Right lung (tissue), 5 donors: ENCODE data around the gene RSRC1. TPM values are rescaled to one million over a fixed set of nuclear protein-coding genes. Genes with fewer than 3 reads are reported as not detected.
"Not testable (repeated sequence)": the region's sequence is repeated elsewhere in the genome, so short reads cannot be mapped to it uniquely, and the experiment has no call there.

Experiments used
- DNase-seq, 2 donors: peaks; one replicate each; pipeline ENCODE4 v3.0.0-alpha.2; 2013
- polyA plus RNA-seq, 5 donors: library from polyadenylated mRNA; unstranded; fragments of 120-200 nt; gene quantifications; one replicate each; pipeline versions ENCODE4 v1.2.1 to v1.2.3, GENCODE V29; 2013; ENCODE audit warnings: inconsistent platforms in 1 of 5, low replicate concordance in 1 of 5; ENCODE audit not compliant: insufficient read length in 5 of 5, insufficient read depth in 1 of 5

Gene RSRC1
- polyA plus RNA-seq, 5 donors = 21.7 to 31.7 (median 28.6) TPM

DNA sequence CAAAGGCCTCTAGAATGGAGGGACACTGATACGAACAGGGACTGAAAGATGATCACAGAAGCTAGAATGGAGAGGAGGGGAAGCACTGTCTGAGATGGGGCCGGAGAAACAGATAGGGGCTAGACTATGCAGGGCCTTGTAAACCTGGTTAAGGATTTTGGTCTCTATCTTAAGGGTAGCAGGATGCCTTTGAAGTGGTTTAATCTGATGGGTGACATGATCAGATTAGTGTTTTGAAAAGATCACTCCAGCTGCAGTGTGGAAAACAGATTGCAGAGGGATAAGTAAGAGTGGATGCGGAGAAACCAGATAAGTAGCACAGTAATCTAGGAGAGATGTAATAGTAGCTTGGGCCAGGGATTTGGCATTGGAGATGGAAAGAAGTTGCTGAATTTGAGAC, 108.1 kb downstream of the RSRC1 start:
- no peak for DNase-seq

- DNase-seq = no peak
Observed at GRCh38 chr3:158220575-158220974, 110.7 kb downstream of the RSRC1 start.

DNA sequence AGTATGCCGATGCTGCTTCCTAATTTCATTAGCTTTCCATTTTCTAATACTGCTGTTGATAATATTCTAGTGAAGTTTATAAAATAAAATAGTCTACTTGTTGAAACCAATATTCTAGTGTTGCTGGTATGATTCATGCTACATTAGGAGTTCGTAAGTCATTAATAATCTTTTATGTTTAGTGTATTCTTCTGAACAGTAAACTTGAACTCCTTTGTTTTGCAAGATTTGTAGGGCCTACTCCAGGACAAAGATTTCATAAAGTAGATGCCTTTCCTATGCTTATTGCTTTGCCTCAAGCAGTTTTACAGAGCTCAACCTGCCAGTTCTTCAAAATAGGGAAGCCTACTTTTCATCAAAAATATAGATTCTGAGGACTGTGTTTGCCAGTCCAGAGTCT, 111.5 kb downstream of the RSRC1 start:
- no peak for DNase-seq

- no peak for DNase-seq
Observed at GRCh38 chr3:158226429-158226828, 116.5 kb downstream of the RSRC1 start.

- DNase-seq = not testable (repeated sequence)
Observed at GRCh38 chr3:158228942-158229341, 119.1 kb downstream of the RSRC1 start.

GRCh38 chr3:158233791-158234190, 123.9 kb downstream of the RSRC1 start:
- no peak for DNase-seq

DNA sequence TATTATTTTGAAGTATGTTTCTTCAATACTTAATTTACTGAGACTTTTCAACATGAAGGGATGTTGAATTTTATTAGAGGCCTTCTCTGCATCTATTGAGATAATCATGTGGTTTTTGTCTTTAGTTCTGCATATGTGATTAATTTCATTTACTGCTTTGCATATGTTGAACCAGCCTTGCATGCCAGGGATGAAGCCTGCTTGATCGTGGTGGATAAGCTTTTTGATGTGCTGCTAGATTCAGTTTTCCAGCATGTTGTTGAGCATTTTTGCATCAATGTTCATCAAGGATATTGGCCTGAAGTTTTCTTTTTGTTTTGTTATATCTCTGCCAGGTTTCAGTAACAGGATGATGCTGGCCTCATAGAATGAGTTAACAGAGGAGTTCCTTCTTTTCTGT, 134.4 kb downstream of the RSRC1 start:
- no peak for DNase-seq

DNA sequence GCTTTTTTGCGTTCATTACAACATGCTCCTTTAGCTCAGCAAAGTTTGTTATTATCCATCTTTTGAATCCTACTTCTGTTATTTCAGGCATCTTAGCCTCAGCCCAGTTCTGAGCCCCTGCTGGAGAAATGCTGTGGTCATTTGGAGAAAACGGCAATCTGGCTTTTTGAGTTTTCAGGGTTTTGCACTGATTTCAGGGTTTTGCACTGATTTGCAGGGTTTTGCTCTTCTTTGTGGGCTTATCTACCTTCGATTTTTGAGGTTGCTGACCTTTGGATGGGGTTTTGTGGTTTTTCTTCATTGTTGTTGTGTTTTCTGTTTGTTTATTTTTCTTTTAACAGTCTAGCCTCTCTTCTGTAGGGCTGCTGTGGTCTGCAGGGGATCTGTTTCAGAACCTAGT, 137.4 kb downstream of the RSRC1 start:
- DNase-seq = no peak

DNA sequence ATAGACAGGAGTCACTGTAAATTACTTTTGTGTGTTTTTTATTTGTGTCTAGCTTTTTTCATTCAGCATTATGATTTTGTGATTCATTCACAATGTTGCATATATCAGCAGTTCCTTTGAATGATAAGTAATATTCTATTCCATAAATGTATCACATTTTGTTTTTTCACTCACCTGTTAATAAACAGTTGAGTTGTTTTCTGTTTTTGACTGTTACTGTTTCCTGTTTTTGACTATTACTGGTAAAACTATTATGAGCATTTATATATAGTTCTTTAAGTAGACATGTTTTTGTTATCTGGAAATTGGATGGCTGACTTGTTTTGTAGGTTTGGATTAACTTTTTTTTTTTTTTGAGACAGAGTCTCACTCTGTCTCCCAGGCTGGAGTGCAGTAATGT, 138.4 kb downstream of the RSRC1 start:
- no peak for DNase-seq

GRCh38 chr3:158249183-158249582, 139.3 kb downstream of the RSRC1 start:
- DNase-seq = no peak

DNA sequence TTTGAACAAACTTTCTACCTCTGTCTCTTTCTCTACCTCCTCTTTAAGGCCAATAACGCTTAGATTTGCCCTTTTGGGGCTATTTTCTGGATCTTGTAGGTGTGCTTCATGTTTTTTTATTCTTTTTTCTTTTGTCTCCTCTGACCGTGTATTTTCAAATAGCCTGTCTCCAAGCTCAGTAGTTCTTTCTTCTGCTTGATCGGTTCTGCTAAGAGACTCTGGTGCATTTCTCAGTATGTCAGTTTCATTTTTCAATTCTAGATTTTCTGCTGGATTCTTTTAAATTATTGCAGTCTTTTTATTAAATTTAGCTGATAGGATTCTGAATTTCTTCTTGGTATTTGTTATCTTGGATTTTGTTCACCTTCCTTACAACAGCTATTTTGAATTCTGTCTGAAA, 148.7 kb downstream of the RSRC1 start:
- no peak for DNase-seq

- DNase-seq = no peak
Observed at GRCh38 chr3:158260392-158260791, 150.5 kb downstream of the RSRC1 start.

GRCh38 chr3:158261371-158261991, 151.6 kb downstream of the RSRC1 start:
- no peak for DNase-seq

- DNase-seq = no peak
Observed at GRCh38 chr3:158264894-158265293, 155.0 kb downstream of the RSRC1 start.

DNA sequence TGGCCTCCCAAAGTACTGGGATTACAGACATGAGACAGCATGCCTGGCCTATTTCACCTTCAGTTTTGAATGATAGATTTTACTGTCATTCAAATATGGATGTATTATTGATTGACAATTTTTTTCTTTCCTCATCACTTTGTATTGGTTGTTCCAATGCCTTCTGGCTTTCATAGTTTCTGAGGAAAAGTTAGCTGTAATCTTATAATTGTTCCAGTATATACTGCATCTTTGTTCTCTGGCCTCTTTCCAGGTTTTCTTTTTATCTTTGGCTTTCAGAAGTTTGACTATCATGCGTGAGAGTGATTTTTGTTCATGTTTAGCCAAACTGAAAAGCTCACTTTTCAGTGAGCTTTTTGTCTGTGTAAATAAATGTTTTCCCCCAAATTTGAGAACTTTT, 157.1 kb downstream of the RSRC1 start:
- DNase-seq = no peak

- DNase-seq = no peak
Observed at GRCh38 chr3:158269942-158270341, 160.1 kb downstream of the RSRC1 start.

DNA sequence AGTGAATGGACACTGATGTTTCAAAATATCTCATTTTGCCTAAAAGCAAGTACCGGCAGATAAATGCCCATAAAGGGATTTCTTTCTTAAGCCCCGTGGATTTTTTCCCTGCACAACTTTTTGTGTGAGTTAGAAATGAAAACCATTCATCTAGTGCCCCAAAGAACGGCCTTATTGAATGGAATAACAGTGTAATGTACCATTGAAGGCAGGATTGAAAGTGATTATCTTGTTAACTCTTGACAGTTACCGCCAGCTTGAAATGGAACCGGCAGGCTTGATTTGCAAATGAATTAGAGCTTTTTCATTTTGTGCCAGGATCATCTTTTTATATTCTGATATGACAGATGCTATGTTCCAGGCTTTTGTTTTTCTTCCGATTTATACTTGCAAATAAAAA, 162.2 kb downstream of the RSRC1 start:
- no peak for DNase-seq

DNA sequence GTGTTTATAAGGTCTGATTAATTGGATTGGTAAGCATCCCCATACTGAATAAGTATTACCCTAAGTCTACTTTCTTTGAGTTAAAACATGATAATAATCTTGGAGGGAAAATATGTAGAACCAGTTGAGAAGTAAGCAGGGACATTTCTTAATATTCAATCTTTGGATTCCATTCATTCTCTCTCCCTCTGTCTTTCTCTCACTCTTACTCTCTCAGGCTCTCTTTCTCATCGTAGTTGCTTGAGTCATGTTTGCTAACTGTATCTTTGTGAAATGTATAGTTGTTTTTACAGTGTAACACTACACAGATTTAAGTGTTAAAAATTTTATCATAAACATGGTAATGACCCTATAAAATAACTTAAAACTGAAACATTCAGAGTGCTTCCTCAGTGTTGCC, 163.8 kb downstream of the RSRC1 start:
- DNase-seq = no peak

DNA sequence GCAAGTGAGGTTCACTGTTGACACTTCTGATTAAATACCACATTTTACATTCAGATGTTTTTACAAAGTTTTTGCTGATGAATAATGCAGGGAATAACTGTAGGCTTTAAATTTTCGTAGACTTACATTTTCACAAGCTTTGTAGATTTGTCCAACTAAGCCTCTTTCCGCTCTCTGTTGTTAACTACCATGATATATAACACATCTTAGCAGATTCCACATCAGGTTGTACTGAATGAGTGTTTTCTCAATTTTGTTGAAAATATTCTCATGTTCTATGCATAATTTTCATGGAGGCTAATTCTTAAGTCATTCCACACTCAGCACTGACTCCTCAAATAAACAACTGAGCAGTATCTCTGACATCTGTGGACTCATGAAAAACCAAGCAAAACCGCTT, 168.3 kb downstream of the RSRC1 start:
- DNase-seq = no peak

DNA sequence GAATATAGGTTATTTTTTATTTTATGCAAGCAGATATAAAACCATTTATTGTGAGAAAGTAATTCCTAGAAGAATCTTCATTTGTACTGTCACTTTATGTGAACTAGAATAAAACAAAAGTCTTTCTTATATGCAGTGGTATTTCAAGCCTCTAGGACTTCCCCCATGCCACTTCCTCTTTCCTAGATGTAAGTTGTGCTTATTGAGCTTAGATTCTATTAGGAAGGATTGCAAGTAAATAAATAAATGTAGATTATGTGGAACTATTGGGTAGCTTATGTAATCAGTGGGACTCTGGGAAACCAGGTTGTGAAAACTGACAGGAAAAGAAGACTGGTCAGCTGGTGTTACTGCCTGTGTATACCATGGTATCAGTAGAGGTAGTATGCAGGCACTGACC, 169.7 kb downstream of the RSRC1 start:
- DNase-seq = no peak

DNA sequence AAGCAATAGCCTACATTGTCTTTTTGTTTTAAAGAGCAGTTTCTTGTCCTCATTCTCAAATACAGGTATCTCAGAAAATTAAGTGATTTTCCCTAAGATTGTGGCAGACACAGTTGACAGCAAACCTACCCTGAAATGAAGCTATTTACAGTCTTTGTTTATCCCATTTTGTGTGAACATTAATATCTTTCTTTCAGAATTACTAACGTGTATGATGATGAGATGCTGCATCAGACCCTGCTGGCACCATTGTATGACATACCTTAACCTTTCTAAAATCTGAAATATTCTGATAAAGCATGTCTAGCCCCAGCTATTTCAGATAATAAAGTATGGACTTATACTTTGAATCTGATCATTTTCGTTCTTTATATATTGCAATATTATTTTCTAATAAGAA, 185.9 kb downstream of the RSRC1 start:
- DNase-seq = no peak

DNA sequence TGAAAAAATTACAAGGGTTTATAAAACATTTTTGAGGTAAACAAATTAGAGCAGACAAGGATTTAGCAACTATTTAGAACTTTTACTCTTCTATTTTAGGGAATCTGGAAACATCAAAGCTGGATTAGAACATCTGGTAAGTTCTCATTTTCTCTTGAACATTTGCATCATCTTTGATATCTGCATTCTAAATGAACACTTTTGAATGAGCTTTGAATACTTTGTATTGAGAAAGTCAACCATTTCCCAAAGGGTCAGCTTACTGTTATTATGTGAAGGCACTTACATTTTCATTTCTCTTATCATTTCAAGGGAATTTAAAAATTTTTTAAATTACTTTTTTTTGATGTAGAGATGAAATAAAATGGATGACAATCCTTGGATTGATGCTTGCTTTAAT, 188.1 kb downstream of the RSRC1 start:
- no peak for DNase-seq

- no peak for DNase-seq
Observed at GRCh38 chr3:158308236-158308928, 198.5 kb downstream of the RSRC1 start.

DNA sequence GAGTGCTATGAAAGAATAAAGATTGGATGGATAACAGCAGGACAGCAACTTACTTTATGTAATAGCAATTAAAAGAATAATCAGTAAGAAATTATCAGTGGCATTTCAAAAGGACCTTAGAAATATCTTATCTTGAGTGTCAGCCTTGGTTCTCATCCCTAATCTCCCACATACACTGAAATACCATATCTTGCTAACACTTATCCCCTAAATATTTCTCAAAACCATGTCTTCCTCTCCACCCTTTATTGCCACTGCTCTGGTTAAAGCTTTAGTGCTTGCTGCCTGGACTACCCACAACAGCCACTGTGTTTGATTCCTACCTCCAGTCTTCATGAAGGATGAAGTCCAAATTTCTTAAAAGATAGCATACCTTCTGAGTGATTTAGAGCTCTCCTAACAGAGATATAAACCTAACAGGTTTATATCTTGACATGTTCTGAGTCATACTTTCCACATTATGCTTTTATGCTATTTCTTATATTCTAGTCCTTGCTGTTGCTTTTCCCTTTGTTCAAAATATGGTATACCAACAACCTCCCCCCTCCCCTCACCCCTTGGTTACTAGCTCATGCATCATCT, 202.8 kb downstream of the RSRC1 start:
- no peak for DNase-seq
